GM06990 (cell line): ENCODE measurements around the gene ARID3A.

Source experiments
- DNase-seq: peaks from one replicate; pipeline ENCODE4 v3.0.0-alpha.2; 2011; ENCODE audit not compliant: insufficient read length; ENCODE audit errors: extremely low read depth
- H3K27me3 ChIP-seq: replicated peaks from 2 replicates; pipeline ENCODE4 v1.6.0; 2011; ENCODE audit warnings: low read length; ENCODE audit not compliant: control insufficient read depth, insufficient read depth
- H3K36me3 ChIP-seq: 2 replicates; pipeline ENCODE4 v1.5.1; 2011; ENCODE audit warnings: low read length; ENCODE audit not compliant: control insufficient read depth, insufficient read depth
- H3K4me3 ChIP-seq: replicated peaks from 2 replicates; pipeline ENCODE4 v1.5.1; 2011; ENCODE audit warnings: low read depth, mild to moderate bottlenecking, control low read depth, low read length
- TF ChIP-seq, protein P1 (sequence below): IDR thresholded peaks from 2 replicates; pipeline ENCODE4 v1.5.1; 2011; ENCODE audit warnings: low read length, control low read depth, mild to moderate bottlenecking, inconsistent platforms; ENCODE audit not compliant: insufficient read depth, poor library complexity, severe bottlenecking

ARID3A gene

DNA sequence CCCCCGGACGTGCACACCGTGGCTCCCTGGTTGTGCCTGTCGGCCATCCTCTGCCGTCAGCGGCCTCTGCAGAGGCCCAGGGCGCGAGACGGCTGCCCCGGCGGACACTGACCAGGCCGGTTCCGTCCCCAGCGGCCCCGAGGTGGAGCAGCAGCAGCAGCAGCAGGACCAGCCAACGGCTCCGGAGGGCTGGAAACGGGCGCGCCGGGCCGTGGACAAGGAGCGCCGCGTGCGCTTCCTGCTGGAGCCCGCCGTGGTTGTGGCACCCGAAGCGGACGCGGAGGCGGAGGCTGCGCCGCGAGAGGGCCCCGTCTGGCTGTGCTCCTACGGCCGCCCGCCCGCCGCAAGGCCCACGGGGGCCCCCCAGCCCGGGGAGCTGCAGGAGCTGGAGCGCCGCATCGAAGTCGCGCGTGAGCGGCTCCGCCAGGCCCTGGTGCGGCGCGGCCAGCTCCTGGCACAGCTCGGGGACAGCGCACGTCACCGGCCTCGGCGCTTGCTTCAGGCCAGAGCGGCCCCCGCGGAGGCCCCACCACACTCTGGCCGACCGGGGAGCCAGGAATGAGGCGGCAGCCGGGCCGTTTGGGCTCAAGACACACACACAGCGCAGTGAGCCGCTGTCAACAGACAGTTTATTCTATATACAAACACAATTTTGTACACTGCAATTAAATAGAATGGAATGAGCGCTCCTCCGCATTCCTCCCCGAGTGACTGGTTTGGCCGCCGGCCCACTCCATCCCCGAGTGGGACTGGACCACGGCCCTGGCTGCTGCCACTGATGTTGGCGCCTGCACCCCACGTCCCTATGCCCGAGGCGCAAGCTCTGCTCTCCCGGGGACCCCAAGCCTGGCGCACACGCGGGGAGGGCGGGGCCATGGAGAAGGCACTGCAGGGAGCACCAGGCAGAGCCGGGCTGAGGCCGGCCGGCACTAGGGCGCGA lies 83.5 kb downstream of the ARID3A start:
- DNase-seq, result no peak
- peaks cover 24% of the 10 kb centered on the region for H3K36me3 ChIP-seq
- TF ChIP-seq, protein P1, sequence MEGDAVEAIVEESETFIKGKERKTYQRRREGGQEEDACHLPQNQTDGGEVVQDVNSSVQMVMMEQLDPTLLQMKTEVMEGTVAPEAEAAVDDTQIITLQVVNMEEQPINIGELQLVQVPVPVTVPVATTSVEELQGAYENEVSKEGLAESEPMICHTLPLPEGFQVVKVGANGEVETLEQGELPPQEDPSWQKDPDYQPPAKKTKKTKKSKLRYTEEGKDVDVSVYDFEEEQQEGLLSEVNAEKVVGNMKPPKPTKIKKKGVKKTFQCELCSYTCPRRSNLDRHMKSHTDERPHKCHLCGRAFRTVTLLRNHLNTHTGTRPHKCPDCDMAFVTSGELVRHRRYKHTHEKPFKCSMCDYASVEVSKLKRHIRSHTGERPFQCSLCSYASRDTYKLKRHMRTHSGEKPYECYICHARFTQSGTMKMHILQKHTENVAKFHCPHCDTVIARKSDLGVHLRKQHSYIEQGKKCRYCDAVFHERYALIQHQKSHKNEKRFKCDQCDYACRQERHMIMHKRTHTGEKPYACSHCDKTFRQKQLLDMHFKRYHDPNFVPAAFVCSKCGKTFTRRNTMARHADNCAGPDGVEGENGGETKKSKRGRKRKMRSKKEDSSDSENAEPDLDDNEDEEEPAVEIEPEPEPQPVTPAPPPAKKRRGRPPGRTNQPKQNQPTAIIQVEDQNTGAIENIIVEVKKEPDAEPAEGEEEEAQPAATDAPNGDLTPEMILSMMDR, result no peak
- no peaks in the 10 kb centered on the region for H3K27me3 ChIP-seq
- no peak overlapping the region for H3K4me3 ChIP-seq

DNA sequence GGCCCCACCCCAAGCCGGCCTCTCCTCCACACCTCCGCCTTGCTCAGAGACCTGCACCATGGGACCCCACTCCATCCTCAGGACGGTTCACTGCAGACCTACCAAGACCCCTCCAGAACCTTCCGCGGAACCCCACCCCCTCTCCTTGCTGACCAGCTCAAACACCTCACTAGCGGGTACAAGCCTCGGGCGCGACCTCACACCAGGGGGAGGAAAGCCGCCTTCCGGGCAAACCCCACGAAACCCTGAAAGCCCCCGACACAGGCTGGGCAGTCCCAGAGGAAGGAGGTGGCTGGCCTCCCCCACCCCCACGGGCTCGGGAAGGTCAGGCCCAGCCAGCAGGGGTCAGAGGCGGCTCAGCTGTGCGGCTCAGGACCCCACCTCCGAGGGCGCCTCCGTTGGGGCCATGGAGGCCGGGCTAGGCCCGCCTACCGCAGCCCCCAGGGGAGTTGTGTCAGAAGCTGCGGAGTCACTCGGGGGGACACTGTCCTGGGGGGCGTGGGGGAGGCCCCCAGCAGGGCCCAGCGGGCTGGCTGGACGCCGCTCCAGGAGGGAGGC lies 84.2 kb downstream of the ARID3A start:
- TF ChIP-seq, protein P1, result no peak
- DNase-seq, result no peak
- Histone ChIP-seq H3K4me3 (no peak overlapping the region), H3K36me3 (peaks cover 25% of the 10 kb centered on the region), H3K27me3 (no peaks in the 10 kb centered on the region)

DNA sequence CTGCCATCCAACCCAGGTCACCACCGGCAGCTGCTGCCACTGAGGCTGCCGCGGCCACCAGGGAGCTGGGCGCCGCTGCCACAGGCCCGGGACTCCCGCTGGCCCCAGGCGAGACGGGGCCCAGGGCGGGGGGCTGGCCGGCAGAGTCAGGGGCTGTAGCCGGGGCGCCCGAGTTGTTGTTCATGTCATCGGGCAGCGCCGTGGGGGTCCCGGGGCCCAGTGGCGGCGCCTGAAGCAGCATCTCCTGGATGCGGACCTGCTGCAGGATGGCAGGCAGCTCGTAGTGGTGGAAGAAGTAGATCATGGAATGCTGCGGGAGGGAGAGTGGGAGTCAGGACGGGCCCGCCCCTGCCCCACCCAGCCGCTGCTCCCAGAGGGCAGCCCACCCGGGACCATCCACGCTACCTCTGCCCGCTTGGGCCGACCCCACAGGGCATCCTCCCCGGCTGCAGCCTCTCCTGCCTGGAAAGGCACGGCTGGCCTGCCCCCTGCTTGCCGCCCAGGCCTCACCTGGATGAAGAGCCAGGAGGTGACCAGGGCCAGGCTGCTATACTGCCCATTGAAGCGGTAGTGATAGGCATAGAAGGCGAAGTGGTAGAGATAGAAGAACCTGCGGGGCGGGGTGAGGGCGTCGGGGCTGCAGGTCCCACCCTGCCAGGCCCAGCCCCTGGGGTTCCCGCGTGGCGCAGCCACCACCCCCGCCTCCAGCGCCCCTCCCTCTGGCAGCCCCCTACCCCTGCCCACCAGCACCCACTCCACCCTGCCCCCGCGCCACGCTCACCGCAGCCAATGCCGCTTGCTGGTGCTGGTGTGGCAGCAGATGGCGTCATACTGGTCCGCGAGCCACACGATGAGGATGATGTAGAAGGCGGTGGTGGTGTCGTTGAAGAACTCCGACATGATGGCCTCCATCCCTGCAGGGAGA lies 85.0 kb downstream of the ARID3A start:
- H3K36me3 ChIP-seq, result peaks cover 30% of the 10 kb centered on the region
- H3K27me3 ChIP-seq, result no peaks in the 10 kb centered on the region
- TF ChIP-seq, protein P1, result no peak
- no peak overlapping the region for H3K4me3 ChIP-seq
- no peak for DNase-seq

DNA sequence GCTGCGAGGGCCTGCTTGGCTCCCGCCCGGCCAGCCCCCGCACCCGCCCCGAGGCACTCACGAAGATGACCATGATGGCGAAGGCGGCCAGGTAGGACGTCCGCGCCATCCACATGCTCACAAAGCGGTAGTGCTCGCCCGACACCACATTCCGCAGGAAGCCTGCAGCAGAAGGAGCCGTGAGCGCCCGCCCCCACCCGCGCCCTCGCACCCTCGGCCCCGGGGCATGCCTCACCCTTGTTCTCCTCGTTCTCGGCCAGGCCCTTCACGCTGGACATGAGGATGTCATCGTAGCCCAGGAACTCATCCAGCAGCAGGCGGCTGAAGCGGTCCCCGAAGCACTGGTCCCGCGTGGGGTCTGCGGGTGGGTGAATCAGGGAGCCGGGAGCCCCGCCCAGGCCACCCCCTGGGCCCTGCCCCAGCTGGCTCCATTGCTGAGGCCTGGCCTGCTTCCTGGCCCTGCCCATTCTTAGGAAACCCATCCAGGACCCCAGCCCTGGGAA lies 86.0 kb downstream of the ARID3A start:
- H3K4me3 ChIP-seq, result no peak overlapping the region
- no peak for DNase-seq
- TF ChIP-seq, protein P1, result no peak
- peaks cover 35% of the 10 kb centered on the region for H3K36me3 ChIP-seq
- no peaks in the 10 kb centered on the region for H3K27me3 ChIP-seq

DNA sequence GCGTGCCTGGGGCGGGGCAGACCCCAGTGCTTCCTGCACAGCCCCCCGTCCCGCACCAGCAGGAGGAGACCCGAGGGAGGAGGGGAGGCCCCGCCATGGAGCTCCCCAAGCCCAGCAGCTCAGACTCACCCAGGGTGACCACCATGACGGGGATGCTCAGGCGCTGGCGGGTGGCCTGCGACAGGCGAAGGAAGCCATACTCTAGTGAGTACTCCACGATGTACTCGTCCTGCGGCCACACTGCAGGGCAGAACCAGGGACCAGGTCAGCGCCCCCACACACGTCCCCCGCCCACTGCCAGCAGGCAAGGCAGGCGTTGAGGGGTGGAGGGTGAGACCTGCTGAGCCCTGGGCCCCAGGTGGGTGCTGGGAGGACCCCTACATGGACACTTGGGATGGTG lies 86.5 kb downstream of the ARID3A start:
- Histone ChIP-seq H3K27me3 (no peaks in the 10 kb centered on the region), H3K36me3 (peaks cover 35% of the 10 kb centered on the region), H3K4me3 (no peak overlapping the region)
- DNase-seq, result no peak
- TF ChIP-seq, protein P1, result no peak
